Lung microvascular endothelial cell (primary cell): Measurements from ENCODE around the gene ZC3H12A. TPM values are rescaled to one million over a fixed set of nuclear protein-coding genes. Genes with fewer than 3 reads are reported as not detected.

ENCODE experiments used
- DNase-seq, 2 donors: peaks; one replicate each; pipeline versions ENCODE4 v3.0.0 to v3.0.0-alpha.2; 2010; ENCODE audit warnings: low read depth in 2 of 2
- total RNA-seq: library from RNA; depleted of rRNA; stranded (reverse); fragments of >200 nt; gene quantifications from 2 replicates; pipeline ENCODE4 v1.2.1, GENCODE V29; 2014

ZC3H12A gene
- 1.1 and 2.4 TPM in 2 replicates for total RNA-seq

- DNase-seq = peak; percentile 91 to 92
Observed at GRCh38 chr1:37474046-37474696, at the start of gene ZC3H12A. Gene ZC3H12A (plus strand): TSS chr1:37474580. CDS start chr1:37475497, 917 bp downstream.

GRCh38 chr1:37425221-37425620, 49.2 kb upstream of the ZC3H12A start:
- no peak for DNase-seq

- DNase-seq = no peak
Observed at GRCh38 chr1:37429029-37429428, 45.4 kb upstream of the ZC3H12A start.

- no peak for DNase-seq
Observed at GRCh38 chr1:37430103-37430985, 44.0 kb upstream of the ZC3H12A start.

GRCh38 chr1:37432716-37433115, 41.7 kb upstream of the ZC3H12A start:
- no peak for DNase-seq

- DNase-seq = no peak
Observed at GRCh38 chr1:37433171-37433570, 41.2 kb upstream of the ZC3H12A start.

GRCh38 chr1:37434292-37435225, 39.8 kb upstream of the ZC3H12A start:
- DNase-seq = peak; percentile 52 to 68

GRCh38 chr1:37437087-37437486, 37.3 kb upstream of the ZC3H12A start:
- DNase-seq = no peak

GRCh38 chr1:37438037-37438868, 36.1 kb upstream of the ZC3H12A start:
- no peak for DNase-seq

GRCh38 chr1:37438869-37439343, 35.5 kb upstream of the ZC3H12A start:
- no peak for DNase-seq

GRCh38 chr1:37439349-37439995, 34.9 kb upstream of the ZC3H12A start:
- DNase-seq = no peak

- DNase-seq = no peak
Observed at GRCh38 chr1:37441490-37441889, 32.9 kb upstream of the ZC3H12A start.

GRCh38 chr1:37442139-37442538, 32.2 kb upstream of the ZC3H12A start:
- DNase-seq = no peak

GRCh38 chr1:37442644-37443043, 31.7 kb upstream of the ZC3H12A start:
- no peak for DNase-seq

GRCh38 chr1:37446874-37447273, 27.5 kb upstream of the ZC3H12A start:
- no peak for DNase-seq

- no peak for DNase-seq
Observed at GRCh38 chr1:37448185-37448584, 26.2 kb upstream of the ZC3H12A start.

GRCh38 chr1:37448691-37449417, 25.5 kb upstream of the ZC3H12A start:
- DNase-seq = no peak

GRCh38 chr1:37449936-37450335, 24.4 kb upstream of the ZC3H12A start:
- DNase-seq = no peak

GRCh38 chr1:37452416-37452815, 22.0 kb upstream of the ZC3H12A start:
- DNase-seq = no peak
